Ishikawa (cell line): ENCODE measurements around the gene AAR2.

ENCODE experiments used
- CEBPB ChIP-seq: IDR thresholded peaks from 2 replicates; pipeline ENCODE4 v1.6.1; 2012
- CREB1 ChIP-seq: IDR thresholded peaks from 2 replicates; pipeline ENCODE4 v1.6.1; 2012; ENCODE audit warnings: low read depth
- EGR1 ChIP-seq: IDR thresholded peaks from 2 replicates; pipeline ENCODE4 v1.6.1; 2012
- EP300 ChIP-seq: IDR thresholded peaks from 2 replicates; pipeline ENCODE4 v1.6.1; 2012; ENCODE audit warnings: borderline replicate concordance
- FOXM1 ChIP-seq: IDR thresholded peaks from 2 replicates; pipeline ENCODE4 v1.6.1; 2012; ENCODE audit warnings: low read depth, borderline replicate concordance
- NFIC ChIP-seq: IDR thresholded peaks from 2 replicates; pipeline ENCODE4 v1.6.1; 2012
- RAD21 ChIP-seq: IDR thresholded peaks from 2 replicates; pipeline ENCODE4 v1.6.1; 2012; ENCODE audit warnings: low read depth
- TAF1 ChIP-seq: IDR thresholded peaks from 2 replicates; pipeline ENCODE4 v1.6.1; 2012; ENCODE audit warnings: low read depth, mild to moderate bottlenecking
- TCF12 ChIP-seq: IDR thresholded peaks from 2 replicates; pipeline ENCODE4 v1.6.1; 2012; ENCODE audit warnings: low read depth
- TEAD4 ChIP-seq: IDR thresholded peaks from 2 replicates; pipeline ENCODE4 v1.6.1; 2012
- YY1 ChIP-seq: IDR thresholded peaks from 2 replicates; pipeline ENCODE4 v1.6.1; 2012; ENCODE audit warnings: low read depth
- ZBTB7A ChIP-seq: IDR thresholded peaks from 2 replicates; pipeline ENCODE4 v1.6.1; 2012; ENCODE audit warnings: low read depth
- TF ChIP-seq, protein P1 (sequence below): IDR thresholded peaks from 2 replicates; pipeline ENCODE4 v1.6.1; 2012
- TF ChIP-seq, protein P2 (sequence below): IDR thresholded peaks from 2 replicates; pipeline ENCODE4 v1.6.1; 2012
- TF ChIP-seq, protein P3 (sequence below): IDR thresholded peaks from 2 replicates; pipeline ENCODE4 v1.6.1; 2012; ENCODE audit warnings: low read depth, mild to moderate bottlenecking

The AAR2 gene

DNA sequence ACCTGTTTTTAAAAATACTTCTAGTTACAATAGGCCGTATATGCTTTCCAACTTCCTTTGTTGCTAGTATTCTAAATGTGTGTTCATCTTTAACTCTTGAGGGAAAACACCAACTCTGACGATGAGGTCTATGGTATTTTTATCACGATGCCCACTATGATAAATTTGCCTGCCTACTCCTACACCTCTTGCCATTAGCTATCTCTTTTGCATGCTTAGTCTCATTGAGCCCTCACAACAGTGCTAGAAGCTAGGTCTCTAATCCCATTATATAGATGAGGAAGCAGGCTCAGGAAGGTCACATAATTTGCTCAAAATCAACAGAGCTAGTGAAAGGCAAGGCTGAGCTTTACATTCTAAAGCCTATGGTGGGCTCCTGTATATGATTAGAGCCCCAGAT, 13.2 kb downstream of the AAR2 start:
- TF ChIP-seq CREB1 (no peak), TAF1 (no peak), EP300 (no peak), RAD21 (no peak), YY1 (no peak), FOXM1 (no peak), CEBPB (no peak), TEAD4 (no peak), NFIC (no peak), ZBTB7A (no peak), TCF12 (no peak), EGR1 (no peak)
- TF ChIP-seq, protein P1, sequence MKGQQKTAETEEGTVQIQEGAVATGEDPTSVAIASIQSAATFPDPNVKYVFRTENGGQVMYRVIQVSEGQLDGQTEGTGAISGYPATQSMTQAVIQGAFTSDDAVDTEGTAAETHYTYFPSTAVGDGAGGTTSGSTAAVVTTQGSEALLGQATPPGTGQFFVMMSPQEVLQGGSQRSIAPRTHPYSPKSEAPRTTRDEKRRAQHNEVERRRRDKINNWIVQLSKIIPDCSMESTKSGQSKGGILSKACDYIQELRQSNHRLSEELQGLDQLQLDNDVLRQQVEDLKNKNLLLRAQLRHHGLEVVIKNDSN: no peak
- TF ChIP-seq, protein P2, sequence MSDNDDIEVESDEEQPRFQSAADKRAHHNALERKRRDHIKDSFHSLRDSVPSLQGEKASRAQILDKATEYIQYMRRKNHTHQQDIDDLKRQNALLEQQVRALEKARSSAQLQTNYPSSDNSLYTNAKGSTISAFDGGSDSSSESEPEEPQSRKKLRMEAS: no peak
- TF ChIP-seq, protein P3, sequence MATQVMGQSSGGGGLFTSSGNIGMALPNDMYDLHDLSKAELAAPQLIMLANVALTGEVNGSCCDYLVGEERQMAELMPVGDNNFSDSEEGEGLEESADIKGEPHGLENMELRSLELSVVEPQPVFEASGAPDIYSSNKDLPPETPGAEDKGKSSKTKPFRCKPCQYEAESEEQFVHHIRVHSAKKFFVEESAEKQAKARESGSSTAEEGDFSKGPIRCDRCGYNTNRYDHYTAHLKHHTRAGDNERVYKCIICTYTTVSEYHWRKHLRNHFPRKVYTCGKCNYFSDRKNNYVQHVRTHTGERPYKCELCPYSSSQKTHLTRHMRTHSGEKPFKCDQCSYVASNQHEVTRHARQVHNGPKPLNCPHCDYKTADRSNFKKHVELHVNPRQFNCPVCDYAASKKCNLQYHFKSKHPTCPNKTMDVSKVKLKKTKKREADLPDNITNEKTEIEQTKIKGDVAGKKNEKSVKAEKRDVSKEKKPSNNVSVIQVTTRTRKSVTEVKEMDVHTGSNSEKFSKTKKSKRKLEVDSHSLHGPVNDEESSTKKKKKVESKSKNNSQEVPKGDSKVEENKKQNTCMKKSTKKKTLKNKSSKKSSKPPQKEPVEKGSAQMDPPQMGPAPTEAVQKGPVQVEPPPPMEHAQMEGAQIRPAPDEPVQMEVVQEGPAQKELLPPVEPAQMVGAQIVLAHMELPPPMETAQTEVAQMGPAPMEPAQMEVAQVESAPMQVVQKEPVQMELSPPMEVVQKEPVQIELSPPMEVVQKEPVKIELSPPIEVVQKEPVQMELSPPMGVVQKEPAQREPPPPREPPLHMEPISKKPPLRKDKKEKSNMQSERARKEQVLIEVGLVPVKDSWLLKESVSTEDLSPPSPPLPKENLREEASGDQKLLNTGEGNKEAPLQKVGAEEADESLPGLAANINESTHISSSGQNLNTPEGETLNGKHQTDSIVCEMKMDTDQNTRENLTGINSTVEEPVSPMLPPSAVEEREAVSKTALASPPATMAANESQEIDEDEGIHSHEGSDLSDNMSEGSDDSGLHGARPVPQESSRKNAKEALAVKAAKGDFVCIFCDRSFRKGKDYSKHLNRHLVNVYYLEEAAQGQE: no peak

DNA sequence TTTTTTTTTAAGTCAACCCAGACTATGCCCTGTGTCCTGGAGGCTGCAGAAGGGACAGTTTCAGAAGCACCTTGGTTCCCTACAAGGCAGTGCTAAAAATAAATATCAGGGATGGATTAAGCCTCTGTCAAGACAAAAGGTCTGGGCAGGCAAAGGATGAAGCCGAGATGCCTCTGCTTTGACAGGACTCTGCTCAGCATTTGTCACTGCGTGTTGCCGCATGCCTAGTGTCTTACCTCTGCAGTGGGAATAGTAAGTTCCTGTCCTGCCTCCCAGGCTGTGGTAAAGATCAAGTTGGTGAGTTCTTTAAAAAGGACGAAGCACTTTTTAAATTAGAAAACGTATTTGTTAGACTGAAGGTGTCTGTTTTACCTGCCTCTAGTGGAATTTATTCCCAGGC, 15.1 kb downstream of the AAR2 start:
- TF ChIP-seq EGR1 (no peak), EP300 (no peak)
- TF ChIP-seq, protein P3: no peak

DNA sequence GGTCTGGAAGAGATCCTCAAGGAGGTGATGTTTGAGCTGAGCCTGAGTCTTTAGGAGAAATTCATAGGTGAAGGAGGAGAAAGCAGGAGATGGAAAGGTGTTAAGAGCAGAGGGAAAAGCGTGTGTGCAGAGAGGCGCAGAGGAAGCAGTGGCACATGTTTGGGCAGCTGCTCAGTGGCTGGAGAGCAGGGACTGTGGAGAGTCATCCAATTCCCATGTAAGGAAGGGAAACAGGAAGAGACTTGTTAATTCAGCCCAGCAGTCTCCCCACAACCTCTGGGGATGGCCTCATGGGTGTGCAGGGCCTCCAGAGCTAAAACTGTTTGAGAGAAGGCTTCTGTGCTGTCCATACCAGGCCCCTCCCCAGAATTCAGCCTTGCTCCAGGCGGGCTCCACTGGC, 16.2 kb downstream of the AAR2 start:
- TF ChIP-seq, protein P1: no peak
- no peak for TF ChIP-seq YY1
- no peak for TF ChIP-seq ZBTB7A
- TF ChIP-seq, protein P2: no peak
- no peak for TF ChIP-seq CEBPB
- TF ChIP-seq TAF1: no peak

DNA sequence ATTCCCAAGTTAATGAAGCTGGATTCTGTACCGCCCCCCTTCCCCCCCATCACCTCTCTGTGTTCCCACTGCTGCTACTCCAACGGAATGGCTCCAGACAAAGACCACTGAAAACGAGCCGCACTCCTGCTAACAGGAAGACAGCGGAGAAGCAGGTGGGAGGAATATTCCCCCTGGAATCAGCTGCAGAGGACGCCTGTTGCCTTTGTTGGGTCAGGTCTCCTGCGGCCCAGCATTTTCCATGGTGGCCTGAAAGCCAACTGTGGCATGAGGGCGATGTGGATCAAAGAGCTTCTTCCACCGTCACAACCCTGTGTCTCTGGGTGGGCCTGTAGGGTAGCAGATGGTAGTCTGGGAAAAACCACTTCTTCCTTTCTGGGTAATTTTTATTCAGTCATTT, 16.8 kb downstream of the AAR2 start:
- TF ChIP-seq, protein P2: no peak
- TF ChIP-seq CEBPB: no peak
- no peak for TF ChIP-seq ZBTB7A

DNA sequence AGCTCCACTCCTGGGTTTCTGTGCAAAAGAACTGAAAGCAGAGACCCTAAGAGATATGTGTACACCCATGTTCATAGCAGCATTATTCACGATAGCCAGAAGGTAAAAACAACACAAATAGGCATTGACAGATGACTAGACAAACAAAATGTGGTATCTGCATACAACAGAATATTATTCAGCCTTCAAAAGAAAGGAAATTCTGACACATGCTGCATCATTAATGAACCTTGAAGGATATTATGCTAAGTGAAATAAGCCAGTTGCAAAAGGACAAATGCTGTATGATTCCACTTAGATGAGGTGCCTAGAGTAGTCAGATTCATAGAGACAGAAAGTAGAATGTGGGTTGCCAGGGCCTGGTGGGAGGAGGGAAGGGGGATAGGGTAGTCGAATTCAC, 17.8 kb downstream of the AAR2 start:
- TF ChIP-seq TAF1 (no peak), YY1 (no peak), RAD21 (no peak), FOXM1 (no peak), NFIC (no peak), CREB1 (no peak), ZBTB7A (no peak), CEBPB (no peak), EP300 (no peak), EGR1 (no peak), TEAD4 (no peak), TCF12 (no peak)
- TF ChIP-seq, protein P1: no peak
- TF ChIP-seq, protein P3: no peak
- TF ChIP-seq, protein P2: no peak
